CD4-positive, alpha-beta memory T cell (primary cell): ENCODE data around the gene HECA. TPM values are rescaled to one million over a fixed set of nuclear protein-coding genes. Genes with fewer than 3 reads are reported as not detected.
"Not testable (repeated sequence)": the region's sequence is repeated elsewhere in the genome, so short reads cannot be mapped to it uniquely, and the experiment has no call there.

Source experiments
- CTCF ChIA-PET: fragments of 350-600 bp; sonication (Branson Sonifier 250); formaldehyde crosslinking; loops from one replicate; lab custom pipeline; 2021; ENCODE audit warnings: inconsistent platforms; ENCODE audit not compliant: partially characterized antibody; lab: Charles Lee
- POLR2A ChIA-PET: fragments of 350-600 bp; sonication (Branson Sonifier 250); formaldehyde crosslinking; loops from one replicate; lab custom pipeline; 2021; ENCODE audit not compliant: partially characterized antibody; lab: Charles Lee
- DNase-seq, 5 donors: peaks; one replicate each; pipeline versions ENCODE4 v3.0.0 to v3.0.0-alpha.2; 2020 to 2022; ENCODE audit warnings: mixed read lengths in 1 of 5
- H3K27ac ChIP-seq: one replicate; pipeline ENCODE4 v1.7.0; 2013; ENCODE audit warnings: low read depth, low read length
- H3K27me3 ChIP-seq: 2 replicates; pipeline ENCODE4 v1.7.0; 2013; ENCODE audit warnings: mild to moderate bottlenecking, low read length, moderate library complexity; ENCODE audit not compliant: insufficient read depth
- H3K36me3 ChIP-seq: 2 replicates; pipeline ENCODE4 v1.7.0; 2013; ENCODE audit warnings: mild to moderate bottlenecking, low read length, moderate library complexity; ENCODE audit not compliant: insufficient read depth
- H3K4me1 ChIP-seq: 2 replicates; pipeline ENCODE4 v1.7.0; 2013; ENCODE audit warnings: mild to moderate bottlenecking, low read length, moderate library complexity; ENCODE audit not compliant: insufficient read depth
- H3K4me3 ChIP-seq, 2 donors: one replicate each; pipeline ENCODE4 v1.7.0; 2013; ENCODE audit warnings: low read length in 2 of 2, mild to moderate bottlenecking in 1 of 2
- H3K9me3 ChIP-seq, 2 donors: one replicate each; pipeline ENCODE4 v1.7.0; 2013; ENCODE audit warnings: low read length in 2 of 2, control low read depth in 1 of 2; ENCODE audit not compliant: control insufficient read depth in 1 of 2
- H3K27ac Mint-ChIP-seq, 7 donors: one replicate each; pipeline ENCODE4 v1.8.0; 2020 to 2021; ENCODE audit warnings: mixed read lengths in 7 of 7, mild to moderate bottlenecking in 6 of 7, inconsistent platforms in 3 of 7, moderate library complexity in 3 of 7
- H3K27me3 Mint-ChIP-seq, 2 donors: one replicate each; pipeline ENCODE4 v1.8.0; 2020 to 2021; ENCODE audit warnings: mixed read lengths in 2 of 2
- H3K36me3 Mint-ChIP-seq, 2 donors: one replicate each; pipeline ENCODE4 v1.8.0; 2020 to 2021; ENCODE audit warnings: mixed read lengths in 2 of 2, inconsistent platforms in 1 of 2, mild to moderate bottlenecking in 1 of 2
- H3K4me1 Mint-ChIP-seq, 4 donors: one replicate each; pipeline ENCODE4 v1.8.0; 2020 to 2021; ENCODE audit warnings: mixed read lengths in 4 of 4, mild to moderate bottlenecking in 1 of 4
- H3K4me3 Mint-ChIP-seq, 8 donors: one replicate each; pipeline ENCODE4 v1.8.0; 2020 to 2021; ENCODE audit warnings: mixed read lengths in 8 of 8, mild to moderate bottlenecking in 7 of 8, moderate library complexity in 6 of 8, inconsistent platforms in 3 of 8
- H3K9me3 Mint-ChIP-seq, 8 donors: one replicate each; pipeline ENCODE4 v1.8.0; 2020 to 2021; ENCODE audit warnings: mixed read lengths in 8 of 8, mild to moderate bottlenecking in 5 of 8, inconsistent platforms in 3 of 8, moderate library complexity in 1 of 8
- intact Hi-C: fragments of 100-400 bp; cut with micrococcal nuclease; formaldehyde crosslinking; loops from one replicate; pipeline ENCODE4 v1.15.1; 2023
- polyA plus RNA-seq, 2 donors: library from polyadenylated mRNA; unstranded; fragments of 300-500 nt; fragmentation: Illumina TruSeq; gene quantifications; one replicate each; pipeline ENCODE4 v1.2.3, GENCODE V29; 2021
- total RNA-seq, 2 experiments: library from RNA; stranded (reverse); gene quantifications; one replicate each; pipeline ENCODE4 v1.2.3, GENCODE V29; 2021

HECA gene
- total and polyA plus RNA-seq, 4 experiments from 2014 or later, result 5.4 to 161 (median 83.2) TPM

DNA sequence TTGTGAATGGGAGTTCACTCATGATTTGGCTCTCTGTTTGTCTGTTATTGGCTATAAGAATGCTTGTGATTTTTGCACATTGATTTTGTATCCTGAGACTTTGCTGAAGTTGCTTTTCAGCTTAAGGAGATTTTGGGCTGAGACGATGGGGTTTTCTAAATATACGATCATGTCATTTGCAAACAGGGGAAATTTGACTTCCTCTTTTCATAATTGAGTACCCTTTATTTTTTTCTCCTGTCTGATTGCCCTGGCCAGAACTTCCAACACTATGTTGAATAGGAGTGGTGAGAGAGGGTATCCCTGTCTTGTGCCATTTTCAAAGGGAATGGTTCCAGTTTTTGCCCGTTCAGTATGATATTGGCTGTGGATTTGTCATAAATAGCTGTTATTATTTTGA, 12.1 kb upstream of the HECA start:
- POLR2A ChIA-PET, result interaction anchor here (1.6 to 3.9 kb wide), 3 partner anchors 9 to 98 kb away, joined by 5 to 32 read pairs (median 5); no protein-coding TSS in a partner anchor
- H3K27ac ChIP-seq, H3K27me3 ChIP-seq, DNase-seq, intact Hi-C loops, H3K36me3 ChIP-seq, H3K9me3 ChIP-seq, H3K27me3 Mint-ChIP-seq, H3K4me3 ChIP-seq, H3K4me3 Mint-ChIP-seq: not testable (repeated sequence)
- Mint-ChIP-seq H3K4me1 (peaks cover 35 to 45% (median 39%) of the 10 kb centered on the region in 4 donors), H3K36me3 (peaks cover 10 to 18% of the 10 kb centered on the region in 2 donors), H3K9me3 (peaks cover 0 to 35% (median 26%) of the 10 kb centered on the region in 8 donors), H3K27ac (peak overlapping the region in 1 of 7 donors; percentile 22)
- H3K4me1 ChIP-seq, result peaks cover 39% of the 10 kb centered on the region
- CTCF ChIA-PET, result interaction anchor here (1.5 to 4.2 kb wide), 5 partner anchors 9 to 243 kb away, joined by 3 to 50 read pairs (median 15); partner anchors contain the start of gene HECA

DNA sequence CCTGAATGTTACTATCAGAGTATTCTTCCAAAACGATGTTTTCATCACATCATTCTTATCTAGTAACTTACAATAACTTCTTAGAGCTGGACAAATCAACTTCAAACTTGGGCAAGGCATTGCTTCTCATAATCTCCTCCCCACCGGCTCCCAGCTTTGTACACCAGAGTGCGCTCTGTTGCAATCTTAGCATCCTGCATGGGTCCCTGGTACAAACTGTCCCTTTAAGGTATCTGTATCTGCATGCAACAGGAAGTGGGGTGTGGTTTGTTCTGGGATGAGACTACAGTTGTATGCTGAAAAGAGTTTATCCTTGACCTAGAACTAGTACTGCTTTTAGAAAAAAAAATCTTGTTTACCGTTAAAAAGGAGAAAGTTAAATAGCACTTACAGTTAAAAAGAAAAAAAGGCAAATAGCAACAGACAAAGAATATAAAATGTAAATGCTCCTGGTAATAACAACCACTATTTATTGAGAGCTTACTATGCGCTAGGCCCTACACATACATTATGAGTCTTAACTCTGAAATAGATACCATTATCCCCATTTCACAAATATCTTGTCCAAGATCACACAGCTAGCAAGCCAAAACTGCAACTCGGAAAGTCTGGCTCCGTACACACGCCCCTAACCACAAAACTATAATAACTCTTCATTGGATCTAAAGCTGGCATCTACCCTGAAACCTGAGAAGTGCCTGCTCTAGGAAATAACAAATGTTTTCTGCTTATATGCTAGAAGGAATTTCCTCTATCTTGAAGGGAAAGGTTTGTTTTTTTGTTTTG, 9.8 kb upstream of the HECA start:
- Mint-ChIP-seq H3K27me3 (no peaks in the 10 kb centered on the region), H3K9me3 (peaks cover 0 to 16% (median 12%) of the 10 kb centered on the region in 8 donors), H3K27ac (peak overlapping the region; percentile 79 to 98 (median 94)), H3K4me3 (peak overlapping the region; percentile 57 to 80 (median 71)), H3K36me3 (peaks cover 3 to 8% of the 10 kb centered on the region in 2 donors), H3K4me1 (peaks cover 43 to 63% (median 51%) of the 10 kb centered on the region in 4 donors)
- Histone ChIP-seq H3K4me3 (peak overlapping the region in 1 of 2 donors; percentile 34), H3K9me3 (no peaks in the 10 kb centered on the region), H3K27me3 (no peaks in the 10 kb centered on the region), H3K4me1 (peaks cover 55% of the 10 kb centered on the region), H3K27ac (peak overlapping the region; percentile 55), H3K36me3 (no peaks in the 10 kb centered on the region)
- intact Hi-C loops, result loop anchor here (1.0 to 2.0 kb wide), 8 partner anchors 9 to 239 kb away; no protein-coding TSS in a partner anchor
- CTCF ChIA-PET, result interaction anchor here (0.6 to 4.2 kb wide), 44 partner anchors 8 to 309 kb away, joined by 3 to 50 read pairs (median 4); partner anchors contain the start of genes CITED2, HECA and TXLNB
- DNase-seq, result peak; percentile 85 to 88 (median 86)
- POLR2A ChIA-PET, result interaction anchor here (0.6 to 3.9 kb wide), 36 partner anchors 9 to 406 kb away, joined by 3 to 90 read pairs (median 6); partner anchors contain the start of genes ABRACL, CCDC28A, CITED2 and HECA

DNA sequence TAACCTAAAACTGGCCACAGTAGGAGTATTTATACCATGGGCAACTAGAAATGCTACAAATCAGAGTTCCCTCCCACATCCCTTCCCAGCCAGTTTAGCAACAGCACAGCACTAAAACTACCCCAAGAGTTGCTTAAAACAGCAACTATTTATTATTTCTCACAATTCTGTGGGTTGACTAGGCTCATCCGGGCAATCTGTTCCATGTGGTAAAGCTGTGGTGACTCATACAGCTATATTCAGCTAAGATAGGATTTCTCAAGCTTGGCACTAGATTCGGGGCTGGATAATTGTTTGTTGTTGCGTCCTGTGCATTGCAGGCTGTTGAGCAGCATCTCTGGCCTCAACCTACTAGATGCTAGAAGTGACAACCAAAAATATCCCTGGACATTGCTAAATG, 8.6 kb upstream of the HECA start:
- Histone ChIP-seq H3K27me3 (no peaks in the 10 kb centered on the region), H3K27ac (peak overlapping the region; percentile 55), H3K36me3 (no peaks in the 10 kb centered on the region), H3K4me1 (peaks cover 57% of the 10 kb centered on the region), H3K9me3 (no peaks in the 10 kb centered on the region), H3K4me3 (peak overlapping the region in 1 of 2 donors; percentile 13)
- H3K36me3 Mint-ChIP-seq, result peaks cover 0 to 2% of the 10 kb centered on the region in 2 donors
- DNase-seq, result peak in 1 of 5 donors; percentile 74
- peaks cover 0 to 4% (median 1%) of the 10 kb centered on the region in 8 donors for H3K9me3 Mint-ChIP-seq
- intact Hi-C loops, result no loop called here
- CTCF ChIA-PET, result interaction anchor here (0.7 to 4.2 kb wide), 21 partner anchors 8 to 310 kb away, joined by 3 to 50 read pairs (median 9); partner anchors contain the start of genes CITED2 and TXLNB
- POLR2A ChIA-PET, result interaction anchor here (0.6 to 3.9 kb wide), 22 partner anchors 8 to 405 kb away, joined by 3 to 90 read pairs (median 10); partner anchors contain the start of genes ABRACL, CCDC28A, CITED2 and HECA
- no peaks in the 10 kb centered on the region for H3K27me3 Mint-ChIP-seq
- H3K4me1 Mint-ChIP-seq, result peaks cover 44 to 69% (median 55%) of the 10 kb centered on the region in 4 donors
- H3K27ac Mint-ChIP-seq, result peak overlapping the region; percentile 79 to 98 (median 94)
- peak overlapping the region in 6 of 8 donors; percentile 22 to 78 (median 69) for H3K4me3 Mint-ChIP-seq

DNA sequence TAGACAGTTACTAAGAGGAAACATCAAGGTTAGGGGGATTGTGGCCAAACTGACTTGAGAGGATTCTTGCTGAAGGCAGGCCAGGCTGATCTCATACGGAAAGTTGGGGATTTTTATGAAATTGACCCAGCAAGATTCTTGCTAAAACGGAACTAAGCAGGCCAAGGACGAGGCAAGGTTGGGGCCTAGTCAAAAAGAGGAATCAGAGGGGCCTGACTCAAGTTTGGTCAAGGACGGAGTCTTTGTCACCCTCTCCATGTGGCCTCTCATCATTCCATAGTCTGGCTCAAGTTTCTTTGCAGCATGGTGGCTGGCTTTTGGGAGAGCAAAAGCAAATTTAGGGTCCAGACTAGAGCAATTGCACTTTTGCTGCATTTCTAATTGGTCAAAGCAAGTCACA, 7.9 kb upstream of the HECA start:
- CTCF ChIA-PET, result interaction anchor here (0.9 to 4.2 kb wide), 9 partner anchors 10 to 311 kb away, joined by 3 to 50 read pairs (median 15); no protein-coding TSS in a partner anchor
- no peak for DNase-seq
- H3K4me1 ChIP-seq, result peaks cover 64% of the 10 kb centered on the region
- H3K36me3 Mint-ChIP-seq, result peaks cover 0 to 2% of the 10 kb centered on the region in 2 donors
- no peaks in the 10 kb centered on the region for H3K9me3 ChIP-seq
- H3K4me3 ChIP-seq, result peak overlapping the region in 1 of 2 donors; percentile 13
- peaks cover 49 to 76% (median 62%) of the 10 kb centered on the region in 4 donors for H3K4me1 Mint-ChIP-seq
- no peaks in the 10 kb centered on the region for H3K27me3 Mint-ChIP-seq
- peaks cover 0 to 3% (median 0%) of the 10 kb centered on the region in 8 donors for H3K9me3 Mint-ChIP-seq
- peak overlapping the region; percentile 55 for H3K27ac ChIP-seq
- H3K36me3 ChIP-seq, result no peaks in the 10 kb centered on the region
- H3K27me3 ChIP-seq, result no peaks in the 10 kb centered on the region
- POLR2A ChIA-PET, result interaction anchor here (0.6 to 3.9 kb wide), 15 partner anchors 7 to 247 kb away, joined by 3 to 90 read pairs (median 22); partner anchors contain the start of genes ABRACL, CITED2, HECA and TXLNB
- intact Hi-C loops, result no loop called here
- H3K27ac Mint-ChIP-seq, result peak overlapping the region; percentile 79 to 98 (median 94)
- H3K4me3 Mint-ChIP-seq, result peak overlapping the region in 7 of 8 donors; percentile 21 to 71 (median 68)

DNA sequence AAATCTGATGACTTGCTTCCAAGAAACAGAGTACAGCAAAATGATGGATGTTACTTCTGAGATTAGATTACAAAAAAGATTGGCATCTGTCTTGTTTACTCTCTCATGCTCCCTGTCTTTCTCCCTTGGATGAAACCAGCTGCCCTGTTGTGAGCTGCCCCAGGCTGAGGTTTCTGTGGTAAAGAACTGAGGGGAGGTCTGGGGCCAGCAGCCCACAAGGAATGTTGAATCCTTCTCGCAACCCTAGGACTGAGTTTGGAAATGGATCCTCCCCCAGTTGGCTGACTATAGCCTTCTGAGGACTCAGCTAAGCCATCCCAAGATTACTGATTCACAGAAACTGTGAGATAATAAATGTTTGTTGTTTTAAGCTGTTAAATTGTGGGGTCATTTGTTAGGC, 5.6 kb upstream of the HECA start:
- no peaks in the 10 kb centered on the region for H3K27me3 ChIP-seq
- H3K36me3 Mint-ChIP-seq, result peaks cover 0 to 2% of the 10 kb centered on the region in 2 donors
- DNase-seq, result no peak
- H3K36me3 ChIP-seq, result no peaks in the 10 kb centered on the region
- ChIA-PET CTCF (interaction anchor here (0.8 to 1.1 kb wide), 3 partner anchors 10 to 245 kb away, joined by 3 read pairs; partner anchors contain the start of gene CITED2), POLR2A (interaction anchor here (0.6 to 6.5 kb wide), 7 partner anchors 8 to 245 kb away, joined by 3 to 60 read pairs (median 3); partner anchors contain the start of gene CITED2)
- intact Hi-C loops, result no loop called here
- peak overlapping the region; percentile 18 for H3K27ac ChIP-seq
- H3K27me3 Mint-ChIP-seq, result no peaks in the 10 kb centered on the region
- peaks cover 84% of the 10 kb centered on the region for H3K4me1 ChIP-seq
- peaks cover 62 to 93% (median 79%) of the 10 kb centered on the region in 4 donors for H3K4me1 Mint-ChIP-seq
- H3K4me3 Mint-ChIP-seq, result no peak overlapping the region
- no peaks in the 10 kb centered on the region for H3K9me3 ChIP-seq
- no peak overlapping the region for H3K4me3 ChIP-seq
- H3K27ac Mint-ChIP-seq, result peak overlapping the region; percentile 32 to 86 (median 78)
- peaks cover 0 to 2% (median 0%) of the 10 kb centered on the region in 8 donors for H3K9me3 Mint-ChIP-seq

DNA sequence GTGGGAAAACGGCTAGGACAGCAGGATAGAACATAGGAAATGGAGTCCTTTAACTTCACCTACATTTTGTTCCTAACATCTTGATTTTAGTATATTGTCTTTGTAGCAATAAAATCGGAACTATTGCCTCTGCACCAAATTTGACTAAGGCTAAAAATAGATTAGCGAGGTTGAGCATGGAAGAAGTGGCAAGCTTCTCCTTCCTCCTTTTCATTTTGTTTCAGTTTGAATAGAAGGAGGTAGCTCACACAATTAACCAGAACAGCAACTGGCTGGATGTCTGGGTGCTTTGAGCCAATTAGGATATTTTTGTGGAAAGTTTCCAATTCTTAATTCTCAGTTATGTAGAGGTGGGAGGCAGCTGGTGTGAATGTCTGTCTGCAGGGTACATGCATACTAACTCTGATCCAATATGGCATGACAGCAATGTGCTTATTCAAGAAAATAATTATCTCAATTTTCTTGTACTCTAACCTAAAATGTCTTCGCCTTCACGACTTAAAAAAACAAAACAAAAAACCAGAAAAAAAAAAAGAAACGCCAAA, 3.1 kb upstream of the HECA start:
- Mint-ChIP-seq H3K36me3 (peaks cover 7 to 14% of the 10 kb centered on the region in 2 donors), H3K27ac (peak overlapping the region; percentile 87 to 100 (median 99)), H3K27me3 (no peaks in the 10 kb centered on the region), H3K9me3 (peaks cover 0 to 7% (median 3%) of the 10 kb centered on the region in 8 donors), H3K4me3 (peak overlapping the region; percentile 49 to 84 (median 76)), H3K4me1 (peaks cover 44 to 79% (median 67%) of the 10 kb centered on the region in 4 donors)
- intact Hi-C loops, result no loop called here
- ChIA-PET POLR2A (interaction anchor here (0.6 to 6.5 kb wide), 15 partner anchors 9 to 242 kb away, joined by 3 to 60 read pairs (median 5); partner anchors contain the start of genes ABRACL, CITED2 and TXLNB), CTCF (interaction anchor here (0.9 to 3.5 kb wide), 20 partner anchors 8 to 233 kb away, joined by 3 to 15 read pairs (median 4); no protein-coding TSS in a partner anchor)
- no peak for DNase-seq
- Histone ChIP-seq H3K9me3 (no peaks in the 10 kb centered on the region), H3K27me3 (no peaks in the 10 kb centered on the region), H3K4me1 (peaks cover 59% of the 10 kb centered on the region), H3K4me3 (no peak overlapping the region), H3K27ac (peak overlapping the region; percentile 30), H3K36me3 (no peaks in the 10 kb centered on the region)
